CD8-positive, alpha-beta memory T cell (primary cell): ENCODE data around the gene SREBF1. TPM values are rescaled to one million over a fixed set of nuclear protein-coding genes. Genes with fewer than 3 reads are reported as not detected.

ENCODE experiments used
- CTCF ChIA-PET: fragments of 350-600 bp; sonication (Branson Sonifier 250); formaldehyde crosslinking; loops from one replicate; lab custom pipeline; 2021; ENCODE audit warnings: antibody characterized with exemption; lab: Charles Lee
- POLR2A ChIA-PET: fragments of 350-600 bp; sonication (Branson Sonifier 250); formaldehyde crosslinking; loops from one replicate; lab custom pipeline; 2021; ENCODE audit warnings: antibody characterized with exemption; lab: Charles Lee
- DNase-seq, 5 donors: peaks; one replicate each; pipeline versions ENCODE4 v3.0.0 to v3.0.0-alpha.2; 2020 to 2022; ENCODE audit warnings: mixed read lengths in 1 of 5
- H3K27ac ChIP-seq: one replicate; pipeline ENCODE4 v1.7.0; 2013; ENCODE audit warnings: low read depth, mild to moderate bottlenecking, low read length, moderate library complexity
- H3K27me3 ChIP-seq: 2 replicates; pipeline ENCODE4 v1.7.0; 2013; ENCODE audit warnings: low read length, mild to moderate bottlenecking; ENCODE audit not compliant: insufficient read depth, poor library complexity, severe bottlenecking
- H3K36me3 ChIP-seq: 2 replicates; pipeline ENCODE4 v1.7.0; 2013; ENCODE audit warnings: mild to moderate bottlenecking, low read length, moderate library complexity; ENCODE audit not compliant: insufficient read depth
- H3K4me1 ChIP-seq: 2 replicates; pipeline ENCODE4 v1.7.0; 2013; ENCODE audit warnings: mild to moderate bottlenecking, low read length, moderate library complexity; ENCODE audit not compliant: insufficient read depth
- H3K4me3 ChIP-seq: 2 replicates; pipeline ENCODE4 v1.7.0; 2013; ENCODE audit warnings: mild to moderate bottlenecking, low read length
- H3K9me3 ChIP-seq: 2 replicates; pipeline ENCODE4 v1.7.0; 2013; ENCODE audit warnings: mild to moderate bottlenecking, low read length
- H3K27ac Mint-ChIP-seq, 8 donors: one replicate each; pipeline ENCODE4 v1.8.0; 2020 to 2021; ENCODE audit warnings: mixed read lengths in 8 of 8, mild to moderate bottlenecking in 6 of 8, inconsistent platforms in 3 of 8, moderate library complexity in 3 of 8
- H3K27me3 Mint-ChIP-seq, 2 donors: one replicate each; pipeline ENCODE4 v1.8.0; 2020 to 2021; ENCODE audit warnings: mixed read lengths in 2 of 2, mild to moderate bottlenecking in 1 of 2, moderate library complexity in 1 of 2
- H3K36me3 Mint-ChIP-seq, 3 donors: one replicate each; pipeline ENCODE4 v1.8.0; 2020 to 2021; ENCODE audit warnings: mixed read lengths in 3 of 3, inconsistent platforms in 1 of 3, mild to moderate bottlenecking in 1 of 3
- H3K4me1 Mint-ChIP-seq, 3 donors: one replicate each; pipeline ENCODE4 v1.8.0; 2020 to 2021; ENCODE audit warnings: mixed read lengths in 3 of 3, inconsistent platforms in 1 of 3, mild to moderate bottlenecking in 1 of 3
- H3K4me3 Mint-ChIP-seq, 7 donors: one replicate each; pipeline ENCODE4 v1.8.0; 2020 to 2021; ENCODE audit warnings: mixed read lengths in 7 of 7, mild to moderate bottlenecking in 6 of 7, moderate library complexity in 4 of 7, inconsistent platforms in 2 of 7
- H3K9me3 Mint-ChIP-seq, 5 donors: one replicate each; pipeline ENCODE4 v1.8.0; 2020 to 2022; ENCODE audit warnings: mixed read lengths in 5 of 5, mild to moderate bottlenecking in 3 of 5, moderate library complexity in 2 of 5, inconsistent platforms in 1 of 5
- polyA plus RNA-seq: library from polyadenylated mRNA; unstranded; fragments of 300-500 nt; fragmentation: Illumina TruSeq; gene quantifications from one replicate; pipeline ENCODE4 v1.2.3, GENCODE V29; 2021
- total RNA-seq, 2 experiments: library from RNA; stranded (reverse); gene quantifications; one replicate each; pipeline ENCODE4 v1.2.3, GENCODE V29; 2021

SREBF1 gene
- total and polyA plus RNA-seq, 3 experiments from 2014 or later = 16.4 to 29.6 (median 27.2) TPM

- H3K36me3 Mint-ChIP-seq = peaks cover 5 to 72% (median 7%) of the 10 kb centered on the region in 3 donors
- peak overlapping the region in 2 of 8 donors; percentile 37 to 56 for H3K27ac Mint-ChIP-seq
- H3K9me3 Mint-ChIP-seq = no peaks in the 10 kb centered on the region
- H3K27me3 ChIP-seq = no peaks in the 10 kb centered on the region
- H3K36me3 ChIP-seq = peaks cover 20% of the 10 kb centered on the region
- H3K9me3 ChIP-seq = no peaks in the 10 kb centered on the region
- POLR2A ChIA-PET = interaction anchor here (1.0 kb wide), 1 partner anchor 21 kb away, joined by 3 read pairs; the partner anchor contains the start of gene SREBF1
- H3K27ac ChIP-seq = no peak overlapping the region
- peaks cover 12 to 31% (median 17%) of the 10 kb centered on the region in 3 donors for H3K4me1 Mint-ChIP-seq
- H3K27me3 Mint-ChIP-seq = peaks cover 0 to 2% of the 10 kb centered on the region in 2 donors
- no peak overlapping the region for H3K4me3 ChIP-seq
- CTCF ChIA-PET = interaction anchor here (1.5 to 6.2 kb wide), 2 partner anchors 43 to 104 kb away, joined by 3 to 116 read pairs; no protein-coding TSS in a partner anchor
- H3K4me3 Mint-ChIP-seq = no peak overlapping the region
- H3K4me1 ChIP-seq = peaks cover 26% of the 10 kb centered on the region
- DNase-seq = no peak
Measured at GRCh38 chr17:17815436-17816200, 21.2 kb downstream of the SREBF1 start.

- POLR2A ChIA-PET = interaction anchor here (1.0 kb wide), 1 partner anchor 21 kb away, joined by 3 read pairs; the partner anchor contains the start of gene SREBF1
- Mint-ChIP-seq H3K27ac (no peak overlapping the region), H3K4me1 (peaks cover 10 to 26% (median 12%) of the 10 kb centered on the region in 3 donors), H3K4me3 (no peak overlapping the region), H3K27me3 (no peaks in the 10 kb centered on the region), H3K36me3 (peaks cover 5 to 71% (median 7%) of the 10 kb centered on the region in 3 donors), H3K9me3 (no peaks in the 10 kb centered on the region)
- H3K9me3 ChIP-seq = no peaks in the 10 kb centered on the region
- H3K36me3 ChIP-seq = peaks cover 20% of the 10 kb centered on the region
- no peaks in the 10 kb centered on the region for H3K27me3 ChIP-seq
- CTCF ChIA-PET = interaction anchor here (1.5 to 6.2 kb wide), 2 partner anchors 44 to 104 kb away, joined by 3 to 116 read pairs; no protein-coding TSS in a partner anchor
- no peak overlapping the region for H3K27ac ChIP-seq
- H3K4me1 ChIP-seq = peaks cover 20% of the 10 kb centered on the region
- no peak for DNase-seq
- no peak overlapping the region for H3K4me3 ChIP-seq
Measured at GRCh38 chr17:17815062-17815406, 21.8 kb downstream of the SREBF1 start.

- no peaks in the 10 kb centered on the region for H3K27me3 Mint-ChIP-seq
- no peaks in the 10 kb centered on the region for H3K9me3 Mint-ChIP-seq
- no peaks in the 10 kb centered on the region for H3K27me3 ChIP-seq
- H3K4me3 Mint-ChIP-seq = no peak overlapping the region
- no peak overlapping the region for H3K27ac Mint-ChIP-seq
- ChIA-PET CTCF (interaction anchor here (1.2 to 6.2 kb wide), 4 partner anchors 21 to 104 kb away, joined by 4 to 116 read pairs (median 16); partner anchors contain the start of gene SREBF1), POLR2A (interaction anchor here (1.0 kb wide), 1 partner anchor 22 kb away, joined by 3 read pairs; the partner anchor contains the start of gene SREBF1)
- H3K27ac ChIP-seq = no peak overlapping the region
- H3K9me3 ChIP-seq = no peaks in the 10 kb centered on the region
- no peak overlapping the region for H3K4me3 ChIP-seq
- peaks cover 5 to 66% (median 5%) of the 10 kb centered on the region in 3 donors for H3K36me3 Mint-ChIP-seq
- H3K4me1 ChIP-seq = peaks cover 14% of the 10 kb centered on the region
- no peak for DNase-seq
- H3K4me1 Mint-ChIP-seq = peaks cover 7 to 20% (median 7%) of the 10 kb centered on the region in 3 donors
- H3K36me3 ChIP-seq = peaks cover 20% of the 10 kb centered on the region
Measured at GRCh38 chr17:17814162-17815061, 22.4 kb downstream of the SREBF1 start.

- no peak overlapping the region for H3K4me3 Mint-ChIP-seq
- H3K27me3 ChIP-seq = no peaks in the 10 kb centered on the region
- ChIA-PET POLR2A (interaction anchor here (1.7 kb wide), 1 partner anchor 22 kb away, joined by 4 read pairs; no protein-coding TSS in a partner anchor), CTCF (interaction anchor here (1.2 to 6.2 kb wide), 8 partner anchors 21 to 220 kb away, joined by 4 to 116 read pairs (median 12); partner anchors contain the start of gene SREBF1)
- H3K27ac ChIP-seq = no peak overlapping the region
- H3K9me3 Mint-ChIP-seq = no peaks in the 10 kb centered on the region
- no peak overlapping the region for H3K4me3 ChIP-seq
- no peak for DNase-seq
- H3K27ac Mint-ChIP-seq = no peak overlapping the region
- H3K4me1 Mint-ChIP-seq = peaks cover 6 to 18% (median 11%) of the 10 kb centered on the region in 3 donors
- H3K36me3 Mint-ChIP-seq = peaks cover 2 to 59% (median 4%) of the 10 kb centered on the region in 3 donors
- H3K9me3 ChIP-seq = no peaks in the 10 kb centered on the region
- no peaks in the 10 kb centered on the region for H3K27me3 Mint-ChIP-seq
- H3K4me1 ChIP-seq = peaks cover 7% of the 10 kb centered on the region
- H3K36me3 ChIP-seq = peaks cover 14% of the 10 kb centered on the region
Measured at GRCh38 chr17:17813725-17814095, 23.1 kb downstream of the SREBF1 start.

- DNase-seq = no peak
- H3K9me3 Mint-ChIP-seq = no peaks in the 10 kb centered on the region
- H3K4me1 Mint-ChIP-seq = peaks cover 6 to 17% (median 12%) of the 10 kb centered on the region in 3 donors
- Histone ChIP-seq H3K9me3 (no peaks in the 10 kb centered on the region), H3K27me3 (no peaks in the 10 kb centered on the region), H3K4me3 (no peak overlapping the region), H3K4me1 (peaks cover 7% of the 10 kb centered on the region), H3K36me3 (peaks cover 10% of the 10 kb centered on the region), H3K27ac (no peak overlapping the region)
- POLR2A ChIA-PET = interaction anchor here (1.7 kb wide), 1 partner anchor 23 kb away, joined by 4 read pairs; no protein-coding TSS in a partner anchor
- CTCF ChIA-PET = interaction anchor here (0.6 to 6.2 kb wide), 24 partner anchors 9 to 220 kb away, joined by 3 to 116 read pairs (median 4); partner anchors contain the start of gene SREBF1
- no peaks in the 10 kb centered on the region for H3K27me3 Mint-ChIP-seq
- H3K36me3 Mint-ChIP-seq = peaks cover 0 to 54% (median 0%) of the 10 kb centered on the region in 3 donors
- H3K4me3 Mint-ChIP-seq = no peak overlapping the region
- peak overlapping the region in 2 of 8 donors; percentile 33 to 38 for H3K27ac Mint-ChIP-seq
Measured at GRCh38 chr17:17813055-17813724, 23.6 kb downstream of the SREBF1 start.

GRCh38 chr17:17812211-17813054 is 24.4 kb downstream of the SREBF1 start:
- peaks cover 7% of the 10 kb centered on the region for H3K4me1 ChIP-seq
- POLR2A ChIA-PET = interaction anchor here (1.7 kb wide), 1 partner anchor 24 kb away, joined by 4 read pairs; no protein-coding TSS in a partner anchor
- Mint-ChIP-seq H3K27me3 (no peaks in the 10 kb centered on the region), H3K36me3 (peaks cover 0 to 50% (median 0%) of the 10 kb centered on the region in 3 donors), H3K4me1 (peaks cover 6 to 17% (median 12%) of the 10 kb centered on the region in 3 donors), H3K9me3 (no peaks in the 10 kb centered on the region), H3K27ac (peak overlapping the region in 6 of 8 donors; percentile 17 to 78 (median 54)), H3K4me3 (peak overlapping the region in 1 of 7 donors; percentile 18)
- H3K27me3 ChIP-seq = no peaks in the 10 kb centered on the region
- CTCF ChIA-PET = interaction anchor here (0.6 to 6.2 kb wide), 33 partner anchors 9 to 223 kb away, joined by 3 to 116 read pairs (median 4); partner anchors contain the start of gene SREBF1
- H3K9me3 ChIP-seq = no peaks in the 10 kb centered on the region
- peak; percentile 56 to 75 (median 67) for DNase-seq
- H3K4me3 ChIP-seq = no peak overlapping the region
- no peak overlapping the region for H3K27ac ChIP-seq
- peaks cover 5% of the 10 kb centered on the region for H3K36me3 ChIP-seq
